GM13977 (cell line): ENCODE results near the gene SV2C.

Experiments used
- DNase-seq: peaks from one replicate; pipeline ENCODE4 v3.0.0; 2012; ENCODE audit warnings: low spot score
- CTCF ChIP-seq: IDR thresholded peaks from 2 replicates; pipeline ENCODE4 v1.5.1; 2012; ENCODE audit warnings: mild to moderate bottlenecking, control low read depth; ENCODE audit not compliant: insufficient read depth; ENCODE audit errors: extremely low read depth, missing control alignments
- in situ Hi-C: fragments of 300-500 bp; cut with MboI; formaldehyde crosslinking; loops from one replicate; pipeline ENCODE4 v1.12.0; 2022; ENCODE audit warnings: low sequenced_read_pairs, low pct_unique_long_range_greater_than_20kb, mixed read lengths, inconsistent platforms; ENCODE audit not compliant: unreplicated experiment

SV2C gene

DNA sequence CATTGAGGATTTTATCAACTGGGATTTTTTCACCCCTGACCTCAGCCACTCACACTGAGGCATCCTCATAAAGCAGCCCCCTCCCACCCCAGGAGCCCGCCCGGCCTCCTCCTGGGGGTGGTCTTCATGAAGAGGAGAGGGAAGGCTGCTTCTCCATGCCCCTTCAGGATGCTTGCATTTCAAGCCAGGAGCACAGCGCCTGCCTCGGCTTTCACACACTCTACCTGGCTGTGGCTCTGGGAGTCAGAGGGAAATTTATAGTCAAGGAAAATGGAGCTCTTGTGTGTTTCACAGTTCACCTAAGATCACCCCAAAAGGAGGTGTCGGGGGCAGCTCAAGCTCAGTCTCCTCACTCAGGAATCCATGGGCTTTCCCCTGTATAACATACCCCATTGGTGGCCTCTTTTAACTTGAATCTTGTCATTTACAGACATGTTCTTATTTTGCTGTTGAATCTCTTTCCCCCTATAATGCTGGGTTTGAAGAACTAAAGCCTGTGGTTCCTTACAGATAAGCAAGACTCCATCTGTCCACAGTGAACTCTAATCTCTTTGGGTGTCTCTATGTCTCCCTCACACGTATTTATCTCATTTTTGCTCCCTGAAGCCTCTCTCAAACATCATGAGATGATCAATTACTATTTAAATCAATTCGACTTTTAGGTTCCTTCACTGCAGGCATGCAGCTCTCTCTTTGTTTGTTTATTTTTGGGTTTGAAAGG is 297.3 kb downstream of the SV2C start:
- TF ChIP-seq CTCF: no peak
- DNase-seq: no peak
- in situ Hi-C loops: no loop called here

DNA sequence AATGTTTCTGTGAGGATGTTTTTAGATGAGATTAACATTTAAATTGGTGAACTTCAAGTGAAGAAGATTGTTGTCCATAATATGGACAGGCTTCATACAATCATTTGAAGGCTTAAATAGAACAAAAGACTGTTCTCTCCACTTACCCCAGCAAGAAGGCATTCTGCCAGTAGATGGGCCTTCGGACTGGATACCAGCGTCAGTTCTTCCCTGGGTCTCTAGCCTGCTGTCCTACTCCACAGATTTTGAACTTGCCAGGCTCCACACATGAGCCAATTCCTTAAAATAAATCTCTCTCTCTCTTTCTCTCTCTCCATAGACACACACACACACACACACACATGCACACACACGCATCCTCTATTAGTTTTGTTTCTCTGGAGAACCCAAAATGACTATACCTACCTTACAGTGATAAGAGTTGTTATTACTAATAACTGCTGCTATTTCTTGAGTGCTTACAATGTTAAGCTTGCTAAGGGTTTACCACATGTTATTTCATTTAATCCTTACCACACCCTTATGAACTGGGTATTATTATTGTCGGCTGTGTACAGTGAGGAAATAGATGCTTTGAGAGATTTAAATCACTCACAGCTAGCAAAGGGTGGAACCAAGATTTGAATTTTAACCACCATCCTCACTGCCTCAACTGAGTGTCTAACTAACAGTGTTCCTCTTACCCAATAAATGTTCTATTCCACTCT is 300.1 kb downstream of the SV2C start:
- no peak for TF ChIP-seq CTCF
- DNase-seq: no peak
- in situ Hi-C loops: no loop called here

DNA sequence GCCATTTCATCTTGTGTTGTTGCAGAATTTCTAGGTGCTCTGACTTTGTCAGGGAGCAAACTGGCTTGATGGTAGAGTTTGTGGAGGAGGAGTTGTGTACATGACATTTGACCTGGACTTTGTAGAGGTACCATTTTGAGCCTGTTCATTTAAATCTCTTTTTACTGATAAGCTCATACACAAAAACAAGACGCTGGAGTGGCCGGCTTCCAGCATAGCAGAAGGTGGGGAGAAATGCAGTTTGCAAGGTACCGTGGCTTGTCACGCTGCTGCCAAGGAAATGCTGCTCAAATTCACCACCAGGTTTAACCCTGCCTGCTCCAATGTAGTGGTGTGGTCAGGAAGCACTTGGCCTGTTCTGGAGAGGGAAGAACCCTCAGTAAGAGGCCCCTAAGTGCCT is 301.0 kb downstream of the SV2C start:
- in situ Hi-C loops: no loop called here
- no peak for TF ChIP-seq CTCF
- no peak for DNase-seq

DNA sequence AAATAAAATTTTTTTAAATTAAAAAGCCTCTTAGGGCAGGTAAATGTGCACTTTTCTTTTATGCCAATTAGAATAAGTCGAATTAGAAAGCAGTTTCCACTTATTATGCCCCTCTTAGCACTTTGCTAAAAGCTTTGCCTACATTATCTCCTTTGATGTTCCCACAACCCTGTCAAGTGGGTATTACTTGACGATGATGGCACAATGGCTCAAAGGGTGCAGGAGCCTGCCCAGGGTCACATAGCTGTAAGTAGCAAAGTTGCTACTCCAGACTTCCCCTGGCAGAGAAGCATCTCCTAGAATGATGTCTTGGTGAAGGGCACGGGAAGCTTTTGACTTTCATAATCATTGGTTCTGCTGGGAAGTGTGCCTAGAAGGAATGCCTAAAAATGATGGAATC is 301.5 kb downstream of the SV2C start:
- in situ Hi-C loops: no loop called here
- no peak for DNase-seq

DNA sequence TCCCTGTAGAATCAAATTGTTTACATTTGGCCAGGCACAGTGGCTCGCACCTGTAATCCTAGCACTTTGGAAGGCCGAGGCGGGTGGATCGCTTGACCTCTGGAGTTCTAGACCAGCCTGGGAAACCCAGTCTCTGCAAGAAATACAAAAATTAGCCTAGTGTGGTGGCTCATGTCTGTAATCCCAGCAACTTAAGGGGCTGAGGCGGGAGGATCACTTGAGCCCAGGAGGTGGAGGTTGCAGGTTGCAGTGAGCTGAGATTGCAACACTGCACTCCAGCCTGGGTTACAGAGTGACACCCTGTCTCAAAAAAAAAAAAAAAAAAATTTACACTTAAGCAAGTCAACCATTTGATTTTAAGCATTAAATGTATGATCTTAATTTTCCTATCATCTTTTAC is 302.4 kb downstream of the SV2C start:
- TF ChIP-seq CTCF: no peak
- DNase-seq: no peak
- in situ Hi-C loops: no loop called here

More for the DNA sequence above, 301.5 kb downstream of the SV2C start:
- no peak for TF ChIP-seq CTCF

- in situ Hi-C loops: no loop called here
- DNase-seq: no peak
- no peak for TF ChIP-seq CTCF
Observed at GRCh38 chr5:76386360-76386759, 303.2 kb downstream of the SV2C start.
